Skeletal muscle satellite cell (primary cell): ENCODE measurements around the gene RASA2.

ENCODE experiments used
- H3K27me3 ChIP-seq: 2 replicates; pipeline ENCODE4 v1.7.0; 2013; ENCODE audit warnings: low read length; ENCODE audit not compliant: control insufficient read depth, insufficient read depth
- H3K36me3 ChIP-seq: 2 replicates; pipeline ENCODE4 v1.7.0; 2013; ENCODE audit warnings: mild to moderate bottlenecking, control low read depth, low read length; ENCODE audit not compliant: insufficient read depth
- H3K4me1 ChIP-seq: 2 replicates; pipeline ENCODE4 v1.7.0; 2013; ENCODE audit warnings: low read length; ENCODE audit not compliant: control insufficient read depth, insufficient read depth
- H3K4me2 ChIP-seq: 2 replicates; pipeline ENCODE4 v1.7.0; 2013; ENCODE audit warnings: mild to moderate bottlenecking, low read length
- H3K4me3 ChIP-seq: 2 replicates; pipeline ENCODE4 v1.7.0; 2013; ENCODE audit warnings: low read length
- H3K9ac ChIP-seq: 2 replicates; pipeline ENCODE4 v1.7.0; 2013; ENCODE audit warnings: mild to moderate bottlenecking, low read depth, low read length, moderate library complexity
- H3K9me3 ChIP-seq: replicated peaks from 2 replicates; pipeline ENCODE4 v1.7.0; 2013; ENCODE audit warnings: mild to moderate bottlenecking, control low read depth, low read length

RASA2 gene

DNA sequence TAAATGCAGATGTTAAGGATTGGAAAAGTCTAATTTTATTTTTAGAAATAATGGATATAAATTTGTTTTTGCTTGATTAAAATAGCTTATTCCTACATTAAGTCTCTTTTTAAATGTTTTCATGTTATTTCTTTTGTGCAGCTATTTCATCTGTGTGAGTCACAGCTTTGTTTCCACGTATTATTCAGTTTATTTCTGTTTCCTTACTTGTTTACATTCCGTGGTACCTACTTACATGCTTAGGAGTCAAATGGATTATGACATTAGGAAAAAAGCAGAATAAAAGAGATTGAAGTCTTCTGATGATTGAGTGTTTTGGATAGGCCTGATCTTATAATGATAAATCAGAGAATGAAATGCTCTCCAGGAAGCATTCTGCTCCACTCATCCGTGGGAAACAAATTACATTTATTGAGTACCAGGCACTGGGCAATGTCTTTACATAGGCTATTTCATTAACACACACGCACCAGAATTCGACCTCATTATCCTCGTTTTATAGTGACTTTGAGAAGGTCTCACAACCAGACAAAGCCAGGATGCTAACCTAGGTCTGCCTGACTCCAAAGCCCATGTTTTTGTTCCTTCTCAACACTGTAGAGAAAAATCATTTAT lies 38.1 kb upstream of the RASA2 start:
- Histone ChIP-seq H3K9me3 (no peaks in the 10 kb centered on the region), H3K9ac (peak overlapping the region; percentile 39), H3K4me1 (peaks cover 12% of the 10 kb centered on the region), H3K36me3 (peaks cover 45% of the 10 kb centered on the region), H3K4me2 (no peak overlapping the region), H3K4me3 (no peak overlapping the region), H3K27me3 (no peaks in the 10 kb centered on the region)

DNA sequence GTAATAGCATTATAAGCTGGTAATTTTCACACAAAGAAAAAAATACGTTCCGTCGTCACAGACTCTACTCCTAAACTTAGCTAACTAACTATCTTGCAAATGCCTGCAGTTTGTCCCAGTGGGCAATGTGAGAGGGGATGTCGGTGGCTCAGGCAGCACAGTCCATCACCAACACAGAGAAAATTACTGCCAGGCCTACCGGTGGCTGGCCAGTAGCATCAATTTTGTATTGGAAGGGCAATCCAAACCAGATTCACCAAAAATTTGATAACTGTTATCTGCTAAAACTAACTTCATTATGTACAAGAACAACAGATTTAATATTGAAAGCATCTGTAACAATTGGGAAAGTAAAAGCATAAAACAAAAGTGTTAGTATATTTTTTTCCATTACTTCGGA lies 37.4 kb upstream of the RASA2 start:
- Histone ChIP-seq H3K4me2 (no peak overlapping the region), H3K9me3 (no peaks in the 10 kb centered on the region), H3K36me3 (peaks cover 38% of the 10 kb centered on the region), H3K4me1 (peaks cover 12% of the 10 kb centered on the region), H3K9ac (no peak overlapping the region), H3K4me3 (no peak overlapping the region), H3K27me3 (no peaks in the 10 kb centered on the region)

DNA sequence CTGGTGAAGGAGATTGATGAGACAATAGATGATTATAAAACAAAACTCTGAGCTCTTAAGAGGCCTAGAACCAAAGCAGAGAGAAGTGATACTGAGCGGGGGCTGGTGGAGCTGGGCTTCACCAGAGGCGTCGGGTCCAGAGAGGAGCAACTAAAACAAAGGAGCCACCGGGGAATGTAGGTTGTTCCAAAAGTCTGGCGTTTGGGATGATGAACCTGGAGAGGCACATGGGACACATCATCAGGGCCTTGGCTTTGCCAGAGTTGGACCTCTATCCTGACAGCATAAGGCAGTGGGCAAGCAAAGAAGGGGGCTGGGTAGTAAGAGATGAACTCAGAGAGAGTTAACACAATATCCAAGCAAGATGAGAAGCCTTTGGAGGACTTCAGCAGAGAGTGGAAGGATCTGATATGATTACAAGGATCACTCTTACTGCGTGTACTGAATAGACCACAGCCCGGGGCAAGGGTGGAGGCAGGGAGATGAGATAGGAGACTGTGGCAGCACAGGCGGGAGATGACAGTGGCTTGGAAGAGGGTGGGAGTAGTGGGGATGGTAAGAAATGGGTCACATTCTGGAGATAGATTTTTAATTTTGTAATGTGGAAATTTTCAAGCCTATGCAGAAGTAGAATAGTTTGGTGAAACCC lies 36.0 kb upstream of the RASA2 start:
- H3K9me3 ChIP-seq: no peaks in the 10 kb centered on the region
- H3K4me3 ChIP-seq: no peak overlapping the region
- no peak overlapping the region for H3K4me2 ChIP-seq
- no peaks in the 10 kb centered on the region for H3K27me3 ChIP-seq
- H3K4me1 ChIP-seq: peaks cover 12% of the 10 kb centered on the region
- H3K9ac ChIP-seq: no peak overlapping the region
- peaks cover 24% of the 10 kb centered on the region for H3K36me3 ChIP-seq

DNA sequence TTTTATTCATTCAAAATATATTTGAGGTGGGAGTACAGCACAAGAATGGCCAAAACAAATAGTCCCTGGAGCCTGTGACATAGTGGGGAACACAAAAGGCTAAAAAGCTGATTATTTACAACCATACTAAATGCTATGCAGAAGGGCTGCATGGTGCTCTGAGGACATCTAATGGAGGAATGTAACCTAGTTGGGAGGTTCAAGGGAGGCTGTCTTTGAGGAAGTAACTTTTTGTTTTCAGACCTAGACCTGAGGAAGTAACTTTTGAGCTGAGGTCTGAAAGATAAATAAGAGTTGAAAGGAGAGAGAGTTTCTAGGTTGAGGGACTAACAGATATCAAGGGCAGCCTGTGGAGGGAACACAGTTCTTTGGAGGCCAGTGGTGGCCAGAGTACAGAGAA lies 34.8 kb upstream of the RASA2 start:
- H3K4me1 ChIP-seq: peaks cover 12% of the 10 kb centered on the region
- no peaks in the 10 kb centered on the region for H3K27me3 ChIP-seq
- H3K36me3 ChIP-seq: peaks cover 14% of the 10 kb centered on the region
- no peak overlapping the region for H3K4me3 ChIP-seq
- no peak overlapping the region for H3K4me2 ChIP-seq
- H3K9me3 ChIP-seq: no peaks in the 10 kb centered on the region
- H3K9ac ChIP-seq: no peak overlapping the region

DNA sequence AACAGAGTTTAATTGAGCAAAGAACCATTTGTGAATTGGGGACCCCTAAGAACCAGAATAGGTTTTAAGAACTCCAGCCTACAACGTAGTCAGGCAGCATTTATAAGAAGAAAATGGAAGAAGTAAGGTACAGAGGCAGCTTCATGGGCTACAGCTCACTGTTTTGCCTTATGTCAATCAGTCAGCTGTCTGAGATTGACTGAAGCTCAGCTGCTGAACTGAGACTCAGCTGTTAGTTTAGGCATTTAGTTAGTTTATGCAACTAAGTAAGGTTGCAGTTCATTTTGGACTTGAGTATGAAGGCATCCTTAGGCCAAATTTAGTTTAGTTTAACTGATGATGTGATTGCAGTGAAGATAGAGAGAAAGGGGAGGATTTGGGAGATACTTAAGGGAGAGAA lies 34.1 kb upstream of the RASA2 start:
- no peaks in the 10 kb centered on the region for H3K9me3 ChIP-seq
- H3K36me3 ChIP-seq: peaks cover 8% of the 10 kb centered on the region
- no peak overlapping the region for H3K4me3 ChIP-seq
- H3K27me3 ChIP-seq: no peaks in the 10 kb centered on the region
- no peak overlapping the region for H3K4me2 ChIP-seq
- H3K9ac ChIP-seq: no peak overlapping the region
- peaks cover 18% of the 10 kb centered on the region for H3K4me1 ChIP-seq

DNA sequence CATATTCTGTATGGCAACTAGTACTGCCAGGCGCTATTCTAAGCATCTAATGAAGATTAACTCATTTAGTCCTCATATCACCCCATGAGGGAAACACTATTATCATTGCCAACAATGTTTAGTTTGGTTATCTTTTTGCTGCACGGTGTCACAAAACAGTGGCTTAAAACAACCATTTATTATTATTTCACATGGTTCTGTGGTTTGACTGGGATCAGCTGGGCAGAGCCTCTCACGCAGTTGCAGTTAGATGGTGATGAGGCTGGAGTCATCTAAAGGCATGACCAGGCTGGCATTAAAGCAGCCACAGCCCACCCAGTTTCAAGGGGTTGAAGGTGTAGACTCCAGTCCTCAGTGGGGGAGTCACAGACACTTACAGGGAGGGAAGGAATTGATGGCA lies 32.8 kb upstream of the RASA2 start:
- H3K36me3 ChIP-seq: no peaks in the 10 kb centered on the region
- H3K4me2 ChIP-seq: no peak overlapping the region
- no peak overlapping the region for H3K4me3 ChIP-seq
- no peak overlapping the region for H3K9ac ChIP-seq
- H3K27me3 ChIP-seq: no peaks in the 10 kb centered on the region
- H3K9me3 ChIP-seq: no peaks in the 10 kb centered on the region
- H3K4me1 ChIP-seq: peaks cover 12% of the 10 kb centered on the region

- Histone ChIP-seq H3K4me2 (no peak overlapping the region), H3K9me3 (no peaks in the 10 kb centered on the region), H3K4me1 (peaks cover 12% of the 10 kb centered on the region), H3K36me3 (no peaks in the 10 kb centered on the region), H3K9ac (no peak overlapping the region), H3K27me3 (no peaks in the 10 kb centered on the region), H3K4me3 (no peak overlapping the region)
Measured at GRCh38 chr3:141454906-141455602, 31.8 kb upstream of the RASA2 start.

DNA sequence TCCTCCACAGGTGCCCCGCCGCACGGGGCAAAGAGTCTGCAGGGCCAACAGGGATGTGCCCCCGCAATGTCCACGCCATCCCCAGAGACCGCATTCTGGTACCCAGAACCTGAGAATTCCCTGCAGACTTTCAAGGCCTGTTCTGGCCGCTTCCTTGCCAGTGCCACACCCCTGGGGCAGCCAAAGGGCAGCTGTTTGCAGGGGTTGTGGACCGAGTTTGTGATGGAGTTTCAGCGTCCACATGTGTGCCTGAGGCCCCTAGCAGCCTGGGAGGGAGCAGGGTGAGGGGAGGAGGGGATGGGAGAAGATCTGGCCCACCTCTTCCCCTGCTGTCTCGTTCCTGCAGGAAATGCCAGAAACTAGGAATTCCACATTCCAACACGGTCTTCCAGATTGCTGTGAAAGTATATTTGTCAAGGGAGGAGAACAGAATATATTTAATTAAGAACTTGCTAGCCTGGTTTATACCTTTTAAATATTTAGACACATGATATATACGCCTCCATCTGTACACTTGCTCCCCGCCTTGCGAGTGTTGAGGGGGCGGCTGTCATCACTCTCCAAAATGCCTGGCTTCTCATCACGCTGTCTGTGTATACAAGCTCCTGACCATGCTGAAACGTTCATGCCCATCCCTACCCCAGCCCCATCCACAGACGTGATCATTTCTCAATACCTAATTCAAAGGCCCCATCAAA lies 31.1 kb upstream of the RASA2 start:
- H3K9ac ChIP-seq: no peak overlapping the region
- no peak overlapping the region for H3K4me3 ChIP-seq

DNA sequence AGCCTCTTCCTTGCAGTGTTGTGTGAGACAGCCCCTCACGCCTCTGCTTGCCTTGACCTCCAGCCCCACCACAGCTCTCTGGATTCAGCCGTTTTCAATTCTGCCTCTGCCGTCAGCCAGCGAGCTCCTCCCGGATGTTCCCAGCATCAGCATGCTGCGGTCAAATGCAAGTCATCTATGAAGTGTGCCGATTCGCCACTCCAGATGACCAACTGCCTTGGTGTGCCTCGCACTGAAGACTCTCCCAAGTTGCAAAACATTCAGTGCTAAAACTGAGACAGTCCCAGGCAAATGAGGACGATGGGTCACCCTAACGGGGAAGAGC lies 30.6 kb upstream of the RASA2 start:
- Histone ChIP-seq H3K9ac (no peak overlapping the region), H3K9me3 (no peaks in the 10 kb centered on the region), H3K36me3 (no peaks in the 10 kb centered on the region), H3K27me3 (no peaks in the 10 kb centered on the region), H3K4me2 (no peak overlapping the region), H3K4me3 (no peak overlapping the region), H3K4me1 (peaks cover 12% of the 10 kb centered on the region)

More for the DNA sequence above, 31.1 kb upstream of the RASA2 start:
- Histone ChIP-seq H3K27me3 (no peaks in the 10 kb centered on the region), H3K9me3 (no peaks in the 10 kb centered on the region), H3K4me2 (no peak overlapping the region), H3K36me3 (no peaks in the 10 kb centered on the region), H3K4me1 (peaks cover 12% of the 10 kb centered on the region)

DNA sequence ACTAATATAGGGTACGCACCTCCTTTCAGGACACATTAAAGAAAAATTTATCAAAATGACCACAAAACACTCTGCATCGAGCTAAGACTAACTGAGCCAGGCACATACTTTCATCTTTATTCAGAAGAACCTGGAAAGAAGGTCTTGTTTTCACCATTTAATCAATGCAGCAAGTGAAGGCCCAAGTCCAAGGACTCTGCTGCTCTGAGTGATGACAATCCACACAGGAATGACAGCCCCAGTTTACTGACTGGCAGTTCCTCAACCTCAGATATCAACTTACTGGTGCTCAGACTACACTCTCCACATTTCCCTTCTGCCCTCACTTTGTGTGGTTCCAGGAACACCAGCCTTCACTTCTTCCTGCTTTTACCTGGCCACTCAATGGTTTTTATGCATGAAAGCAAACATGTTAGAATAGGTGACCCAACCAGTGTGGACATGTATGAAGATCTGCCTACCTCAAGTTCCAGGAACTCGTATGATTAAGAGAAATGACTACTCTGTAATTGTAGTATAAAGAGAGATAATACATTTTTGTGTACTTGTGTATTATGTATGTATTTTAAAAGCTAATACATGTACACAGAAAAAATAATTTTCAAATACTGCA lies 29.1 kb upstream of the RASA2 start:
- H3K9ac ChIP-seq: no peak overlapping the region
- no peaks in the 10 kb centered on the region for H3K27me3 ChIP-seq
- no peak overlapping the region for H3K4me2 ChIP-seq
- H3K9me3 ChIP-seq: no peaks in the 10 kb centered on the region
- no peaks in the 10 kb centered on the region for H3K36me3 ChIP-seq
- no peak overlapping the region for H3K4me3 ChIP-seq
- peaks cover 8% of the 10 kb centered on the region for H3K4me1 ChIP-seq

- no peak overlapping the region for H3K4me2 ChIP-seq
- no peaks in the 10 kb centered on the region for H3K36me3 ChIP-seq
- no peaks in the 10 kb centered on the region for H3K9me3 ChIP-seq
- peaks cover 8% of the 10 kb centered on the region for H3K4me1 ChIP-seq
- no peak overlapping the region for H3K4me3 ChIP-seq
- no peaks in the 10 kb centered on the region for H3K27me3 ChIP-seq
- no peak overlapping the region for H3K9ac ChIP-seq
Measured at GRCh38 chr3:141459008-141459407, 27.8 kb upstream of the RASA2 start.
